K562 (cell line): Measurements from ENCODE around the gene HMOX1. TPM values are rescaled to one million over a fixed set of nuclear protein-coding genes. Genes with fewer than 3 reads are reported as not detected.

ENCODE experiments used
- ATAC-seq: fragments of 200-7000 bp; cut with Tn5 transposase; 3 replicates; pipeline ENCODE4 v1.9.1; 2020; ENCODE audit warnings: moderate library complexity
- BruUV-seq: library from RNA; stranded (reverse); fragments of 400-500 nt; replicated peaks from 2 replicates; lab custom pipeline; 2021; lab: Mats Ljungman, UMichigan
- CTCF ChIA-PET: fragments of 300-600 bp; formaldehyde crosslinking; extraction: SDS; loops from one replicate; lab custom pipeline; 2021; ENCODE audit warnings: low intra/inter-chr PET ratio; lab: Yijun Ruan, JAX
- POLR2A ChIA-PET: fragments of 300-600, 350-650 bp; sonication (Branson Sonifier 250); formaldehyde crosslinking; extraction: SDS; loops from one replicate; lab custom pipeline; 2021; ENCODE audit warnings: antibody characterized with exemption, inconsistent platforms; lab: Yijun Ruan, JAX
- DNase-seq, 4 experiments: peaks; one replicate each; pipeline versions ENCODE4 v3.0.0 to v3.0.0-alpha.2; 2011 to 2018; ENCODE audit warnings: low spot score in 3 of 4, mixed read lengths in 3 of 4; ENCODE audit errors: extremely low read depth in 1 of 4
- FAIRE-seq: peaks from 2 replicates; lab custom pipeline; 2011; peaks lifted over from hg19 to GRCh38; lab: Jason Lieb, UNC
- H2AFZ ChIP-seq: 2 replicates; pipeline ENCODE4 v1.6.0; 2011; ENCODE audit warnings: low read depth, low read length, control low read depth, inconsistent platforms
- H3K27ac ChIP-seq: fragments of 200-600 bp; 3 replicates; pipeline ENCODE4 v1.8.0; 2011; ENCODE audit warnings: low read depth, mild to moderate bottlenecking, control low read depth, inconsistent platforms, low read length, moderate library complexity, mixed read lengths; ENCODE audit errors: extremely low read depth
- H3K27me3 ChIP-seq, 2 experiments: fragments of 300-600 bp in 1 of 2; 2 replicates in 1 of 2; 3 replicates in 1 of 2; pipeline versions ENCODE4 v1.6.0 to v1.8.0; 2011; ENCODE audit warnings: inconsistent platforms in 2 of 2, low read length in 2 of 2, mild to moderate bottlenecking in 1 of 2, mixed read lengths in 1 of 2, moderate library complexity in 1 of 2; ENCODE audit not compliant: control insufficient read depth in 2 of 2, insufficient read depth in 2 of 2
- H3K36me3 ChIP-seq: fragments of 300-600 bp; 3 replicates; pipeline ENCODE4 v1.8.0; 2011; ENCODE audit warnings: mild to moderate bottlenecking, low read length, inconsistent platforms; ENCODE audit not compliant: control insufficient read depth, insufficient read depth
- H3K4me1 ChIP-seq, 2 experiments: fragments of 200-600 bp in 1 of 2; replicated peaks in 1 of 2; 2 replicates in 1 of 2; 3 replicates in 1 of 2; pipeline versions ENCODE4 v1.5.1 to v1.8.0; 2011; ENCODE audit warnings: inconsistent platforms in 2 of 2, low read length in 2 of 2, mild to moderate bottlenecking in 1 of 2, mixed read lengths in 1 of 2, moderate library complexity in 1 of 2; ENCODE audit not compliant: control insufficient read depth in 2 of 2, insufficient read depth in 2 of 2
- H3K4me2 ChIP-seq: 2 replicates; pipeline ENCODE4 v1.6.1; 2011; ENCODE audit warnings: low read length, control low read depth, inconsistent platforms, mixed read lengths; ENCODE audit not compliant: insufficient read depth
- H3K4me3 ChIP-seq: fragments of 200-600 bp; sonication (generic), shearing (Covaris generic); 2 replicates; pipeline ENCODE4 v1.5.1; 2016; ENCODE audit warnings: control low read depth, inconsistent platforms
- H3K79me2 ChIP-seq: fragments of 200-600 bp; 3 replicates; pipeline ENCODE4 v1.8.0; 2011; ENCODE audit warnings: low read length, inconsistent platforms; ENCODE audit not compliant: control insufficient read depth, insufficient read depth
- H3K9ac ChIP-seq, 2 experiments: 2 replicates each; pipeline versions ENCODE4 v1.6.0 to v1.6.1; 2011; ENCODE audit warnings: low read depth in 2 of 2, low read length in 2 of 2, control low read depth in 1 of 2, inconsistent platforms in 1 of 2, mild to moderate bottlenecking in 1 of 2, mixed read lengths in 1 of 2; ENCODE audit not compliant: insufficient read depth in 1 of 2
- H3K9me1 ChIP-seq: one replicate; pipeline ENCODE4 v1.6.0; 2011; ENCODE audit warnings: inconsistent platforms, mild to moderate bottlenecking, low read length, moderate library complexity; ENCODE audit not compliant: control insufficient read depth, insufficient read depth
- H3K9me3 ChIP-seq: replicated peaks from 2 replicates; pipeline ENCODE4 v1.5.1; 2011; ENCODE audit warnings: low read depth, low read length, inconsistent platforms; ENCODE audit not compliant: control insufficient read depth, insufficient read depth
- H4K20me1 ChIP-seq: replicated peaks from 2 replicates; pipeline ENCODE4 v1.6.1; 2011; ENCODE audit warnings: low read length, inconsistent platforms, mixed read lengths; ENCODE audit not compliant: control insufficient read depth, insufficient read depth
- PHTF2 ChIP-seq: fragments of 250-450 bp; sonication (Bioruptor Pico); IDR thresholded peaks from 2 replicates; pipeline ENCODE4 v1.5.0; 2021; ENCODE audit warnings: mild to moderate bottlenecking
- POLR2AphosphoS2 ChIP-seq: IDR thresholded peaks from 2 replicates; pipeline ENCODE4 v1.6.1; 2012; ENCODE audit warnings: low read length, improper control_type of control experiment
- POLR3A ChIP-seq: IDR thresholded peaks from 2 replicates; pipeline ENCODE4 v1.6.1; 2011; ENCODE audit warnings: borderline replicate concordance, mild to moderate bottlenecking, moderate library complexity; ENCODE audit not compliant: insufficient read length, insufficient read depth; ENCODE audit errors: extremely low read depth
- TAF7 ChIP-seq: fragments of 450-650 bp; IDR thresholded peaks from 2 replicates; pipeline ENCODE4 v1.6.1; 2016; ENCODE audit warnings: missing genetic modification characterization, missing compliant biosample characterization
- TFAP4 ChIP-seq: sonication (generic); formaldehyde crosslinking; IDR thresholded peaks from 2 replicates; pipeline ENCODE4 v1.8.0; 2022; ENCODE audit warnings: missing genetic modification reagents, mild to moderate bottlenecking, moderate library complexity, borderline replicate concordance
- ZBTB17 ChIP-seq: fragments of 450-650 bp; formaldehyde crosslinking; IDR thresholded peaks from 2 replicates; pipeline ENCODE4 v1.4.0; 2020; ENCODE audit warnings: mild to moderate bottlenecking
- ZEB2 ChIP-seq: fragments of 450-650 bp; IDR thresholded peaks from 2 replicates; pipeline ENCODE4 v1.6.1; 2016
- ZNF561 ChIP-seq: fragments of 450-650 bp; formaldehyde crosslinking; conservative IDR thresholded peaks from 2 replicates; pipeline ENCODE4 v1.4.0; 2020; ENCODE audit warnings: mild to moderate bottlenecking, moderate library complexity
- ZSCAN29 ChIP-seq: fragments of 450-650 bp; IDR thresholded peaks from 2 replicates; pipeline ENCODE4 v1.6.1; 2017
- WGBS: fragments of 100-300 bp; shearing (Covaris generic); methylation state at CpG from one replicate; pipeline ENCODE4 v1.1.6; 2016; ENCODE audit warnings: low coverage, mixed read lengths; ENCODE audit not compliant: insufficient coverage; ENCODE audit errors: missing lambda C conversion rate; 5-methylcytosine and 5-hydroxymethylcytosine counted together
- in situ Hi-C: fragments of 300-500 bp; cut with MboI; formaldehyde crosslinking; loops from 4 replicates; pipeline ENCODE4 v1.15.0; 2018; ENCODE audit warnings: inconsistent platforms, mixed read lengths
- intact Hi-C: fragments of 100-400 bp; cut with micrococcal nuclease; formaldehyde crosslinking; loops from 2 replicates; pipeline ENCODE4 v1.14.2; 2022
- polyA plus RNA-seq, 8 experiments: library from polyadenylated mRNA; depleted of rRNA in 4 of 8; stranded (reverse) in 5 of 8; unstranded in 3 of 8; fragments of >200 nt; fragmentation: Nextera tagmentation in 2 of 8; fragmentation: Illumina TruSeq in 1 of 8; extraction: Ambion mirVana in 2 of 8; extraction: Trizol in 1 of 8; gene quantifications; 2 replicates each; pipeline versions ENCODE4 v1.2.1 to v1.2.3, GENCODE V29; 2011 to 2014; ENCODE audit warnings: inconsistent platforms in 1 of 8, missing spikeins in 1 of 8
- total RNA-seq, 7 experiments: library from RNA; depleted of rRNA in 6 of 7; stranded (reverse); fragments of >200 nt in 6 of 7; fragmentation: Illumina TruSeq in 2 of 7; extraction: Trizol in 2 of 7; gene quantifications; 2 replicates each; pipeline versions ENCODE4 v1.2.1 to v1.2.3, GENCODE V29; 2011 to 2021; ENCODE audit warnings: low replicate concordance in 1 of 7

HMOX1 gene
- total and polyA plus RNA-seq, 9 of the 15 experiments (the other 6 are each of a cell fraction or from before 2014, with no cell fraction given): not detected

- peak; percentile 61; the same call in 1 of the 2 replicates for TF ChIP-seq TFAP4 (CRISPR knock-in tag)
- no peak for TF ChIP-seq ZNF561
- no peak for TF ChIP-seq POLR3A
- TF ChIP-seq ZEB2: no peak
- no peak for TF ChIP-seq ZBTB17
- TF ChIP-seq TAF7: no peak
- TF ChIP-seq, all 486 proteins: peak for 9
Measured at GRCh38 chr22:35430897-35431322, 50.0 kb downstream of the HMOX1 start (continued).

- POLR2A ChIA-PET: no interaction called here
Measured at GRCh38 chr22:35431483-35432227, 50.8 kb downstream of the HMOX1 start.

More at GRCh38 chr22:35431483-35432227, 50.8 kb downstream of the HMOX1 start:
- no peak overlapping the region for H3K4me3 ChIP-seq
- peaks cover 0 to 2% of the 10 kb centered on the region in 2 experiments; a peak in 1 of 5 replicates for H3K4me1 ChIP-seq
- FAIRE-seq (no peak), DNase-seq (no peak), ATAC-seq (no peak)
- no peak overlapping the region for H2AFZ ChIP-seq
- H3K9me3 ChIP-seq: no peaks in the 10 kb centered on the region; the same call in 1 of the 2 replicates
- WGBS: 95% methylated on average over 7 of the region's 12 CpGs
- in situ Hi-C loops: loop anchor here (5.0 kb wide), 1 partner anchor 151 kb away; no protein-coding TSS in a partner anchor
- H4K20me1 ChIP-seq: no peaks in the 10 kb centered on the region
- no peaks in the 10 kb centered on the region for H3K79me2 ChIP-seq
- no peaks in the 10 kb centered on the region for H3K27me3 ChIP-seq
- no peak overlapping the region for H3K4me2 ChIP-seq
- no peak overlapping the region for H3K9ac ChIP-seq
- intact Hi-C loops: no loop called here
- H3K27ac ChIP-seq: no peak overlapping the region
- BruUV-seq: no TSS peak
- H3K9me1 ChIP-seq: peaks cover 2% of the 10 kb centered on the region
- CTCF ChIA-PET: interaction anchor here (1.1 to 2.6 kb wide), 2 partner anchors 81 to 151 kb away, joined by 3 to 12 read pairs; no protein-coding TSS in a partner anchor
- H3K36me3 ChIP-seq: peaks cover 58% of the 10 kb centered on the region; the same call in 2 of the 3 replicates
- TF ChIP-seq ZSCAN29: no peak
- TF ChIP-seq POLR2AphosphoS2: no peak
- no peak for TF ChIP-seq PHTF2 (CRISPR knock-in tag)
